NAMALWA (cell line): Measurements from ENCODE around the gene TPCN2.

Experiments used
- DNase-seq: peaks from one replicate; pipeline ENCODE4 v3.0.0-alpha.2; 2015; ENCODE audit warnings: low spot score

TPCN2 gene

GRCh38 chr11:69113646-69114340, 65.1 kb downstream of the TPCN2 start:
- no peak for DNase-seq

DNA sequence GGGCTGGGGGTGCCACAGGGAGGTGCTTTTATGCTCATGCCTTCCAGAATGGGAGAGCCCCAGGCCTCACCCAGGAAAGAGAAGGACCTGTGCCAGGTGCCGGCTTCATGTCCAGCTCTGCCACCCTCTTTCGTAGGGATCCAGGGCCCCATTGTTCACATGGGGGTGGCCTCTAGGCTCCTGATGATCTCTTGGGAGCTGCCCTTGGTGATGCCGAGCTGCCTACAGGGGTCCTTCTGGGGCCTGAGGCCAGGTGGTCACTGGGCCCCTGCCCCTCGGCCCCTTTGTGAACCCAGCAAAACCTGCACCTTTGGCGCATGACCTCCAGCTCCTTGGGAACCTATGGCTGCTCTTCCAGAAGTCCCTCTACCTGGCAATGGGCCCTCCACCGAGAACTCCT, 65.6 kb downstream of the TPCN2 start:
- no peak for DNase-seq

GRCh38 chr11:69114811-69115523, 66.2 kb downstream of the TPCN2 start:
- no peak for DNase-seq

- no peak for DNase-seq
Measured at GRCh38 chr11:69115586-69116560, 67.1 kb downstream of the TPCN2 start.

GRCh38 chr11:69116671-69117070, 67.9 kb downstream of the TPCN2 start:
- no peak for DNase-seq

- DNase-seq, result no peak
Measured at GRCh38 chr11:69119190-69119589, 70.5 kb downstream of the TPCN2 start.

DNA sequence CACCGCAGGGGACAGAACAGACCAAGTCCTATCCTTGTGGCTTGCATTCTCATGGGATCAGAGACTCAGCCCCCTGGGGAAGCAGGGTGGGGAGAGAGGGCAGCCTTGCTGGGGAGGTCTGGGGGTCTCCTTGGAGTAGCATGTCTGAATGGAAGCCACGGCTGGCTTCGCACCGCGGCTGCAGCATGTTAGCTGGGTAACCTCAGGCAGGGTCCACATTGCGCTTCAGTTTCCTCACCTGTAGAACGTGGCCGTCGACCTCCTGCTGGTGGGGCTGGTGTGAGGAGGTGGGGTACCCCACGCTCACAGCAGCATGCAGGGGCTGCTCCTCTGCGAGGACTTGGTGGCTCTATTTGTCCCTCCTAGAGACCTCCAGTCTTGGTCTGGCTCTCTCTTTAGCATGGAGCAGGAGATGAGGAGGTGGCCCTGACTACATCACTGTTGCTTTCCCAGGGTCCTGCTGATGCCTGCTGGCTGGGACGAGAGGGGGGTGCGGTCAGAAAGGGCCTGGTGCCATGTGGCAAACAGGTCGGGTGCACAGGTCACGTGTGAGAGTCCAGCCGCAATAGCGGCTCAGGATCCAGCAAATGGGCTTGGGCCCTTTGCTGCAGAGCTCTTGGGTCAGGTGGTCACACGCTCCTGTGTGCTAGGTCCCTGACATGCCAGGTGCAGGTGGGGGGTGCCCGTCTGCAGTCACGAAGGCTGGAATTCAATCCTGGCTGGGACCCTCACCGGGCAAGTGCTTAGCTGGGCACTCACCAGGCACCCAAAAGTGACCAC, 71.6 kb downstream of the TPCN2 start:
- DNase-seq, result no peak

GRCh38 chr11:69121021-69121420, 72.3 kb downstream of the TPCN2 start:
- DNase-seq, result no peak

DNA sequence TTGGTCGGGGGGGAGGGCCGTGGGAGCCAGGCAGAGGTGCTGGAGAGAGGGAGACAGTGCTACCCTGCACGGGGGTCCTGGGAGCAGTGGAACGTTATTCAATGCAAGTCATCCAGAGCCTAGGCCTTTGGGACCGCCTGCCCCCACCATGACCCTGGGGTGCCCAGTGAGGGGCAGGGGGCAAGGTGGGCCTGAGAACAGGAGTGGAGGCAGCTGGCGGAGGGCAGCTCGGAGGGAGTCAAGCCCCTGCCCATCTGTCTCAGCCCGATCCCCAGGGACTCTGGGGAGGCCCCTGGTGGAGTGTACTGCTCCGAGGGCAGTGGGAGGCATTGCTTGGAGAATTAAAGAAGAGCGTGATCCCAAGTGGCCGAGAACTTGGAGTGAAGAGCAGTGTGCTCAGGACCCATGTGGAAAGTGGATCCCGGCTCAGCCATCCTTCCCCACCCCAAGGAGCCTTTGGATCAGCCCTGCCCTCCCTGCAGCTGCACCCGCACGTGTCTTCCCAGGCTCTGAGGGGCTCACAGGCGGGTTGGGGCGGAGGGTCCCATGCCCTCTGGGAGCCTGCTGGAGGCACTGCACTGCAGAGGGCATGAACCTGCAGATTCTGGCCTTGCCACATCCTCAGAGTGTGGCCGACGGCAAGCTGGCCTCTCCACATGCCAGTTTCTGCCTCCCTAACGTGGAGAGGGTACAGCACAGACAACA, 73.0 kb downstream of the TPCN2 start:
- DNase-seq, result no peak

GRCh38 chr11:69122326-69122629, 73.5 kb downstream of the TPCN2 start:
- no peak for DNase-seq

DNA sequence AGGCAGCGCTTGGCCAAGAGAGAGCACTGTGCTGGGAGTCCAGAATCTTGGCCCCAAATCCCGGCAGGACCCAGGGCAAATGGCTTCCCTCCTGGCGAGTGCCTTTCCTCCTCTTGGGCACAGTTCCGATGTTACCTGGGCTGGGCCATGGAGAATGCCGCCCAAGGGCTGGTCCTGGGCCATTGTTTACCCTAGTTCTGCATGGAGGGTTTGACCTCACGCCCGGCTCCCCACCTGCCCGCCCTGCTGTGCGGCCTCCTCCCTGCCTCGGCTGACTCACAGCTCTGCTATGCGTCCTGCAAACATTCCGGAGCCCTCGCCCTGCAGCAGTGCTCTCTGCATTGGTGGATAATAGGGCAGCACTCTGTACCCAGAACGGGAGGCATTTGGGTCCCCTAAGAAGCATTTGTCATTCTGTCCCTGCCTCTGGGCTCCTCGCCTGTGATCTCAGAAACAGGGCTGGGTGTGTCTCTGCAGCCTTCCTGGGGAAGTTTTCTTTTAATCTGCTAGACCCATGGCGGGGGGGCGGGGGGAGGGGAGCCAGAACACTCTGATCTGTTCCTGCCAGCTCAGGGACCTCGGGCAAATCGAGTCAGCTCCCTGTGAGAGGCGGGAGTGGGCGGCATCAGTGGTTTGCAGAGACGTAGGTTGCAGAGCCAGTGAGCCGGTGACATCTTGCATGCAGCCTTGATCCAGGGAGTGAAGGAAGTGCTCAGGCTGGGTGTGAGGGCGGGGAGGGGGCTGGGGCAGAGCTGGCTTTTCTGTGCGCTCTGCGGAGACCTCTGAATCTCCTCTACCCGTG, 74.1 kb downstream of the TPCN2 start:
- no peak for DNase-seq

GRCh38 chr11:69123593-69124545, 75.1 kb downstream of the TPCN2 start:
- no peak for DNase-seq

- DNase-seq, result no peak
Measured at GRCh38 chr11:69125861-69126260, 77.1 kb downstream of the TPCN2 start.

DNA sequence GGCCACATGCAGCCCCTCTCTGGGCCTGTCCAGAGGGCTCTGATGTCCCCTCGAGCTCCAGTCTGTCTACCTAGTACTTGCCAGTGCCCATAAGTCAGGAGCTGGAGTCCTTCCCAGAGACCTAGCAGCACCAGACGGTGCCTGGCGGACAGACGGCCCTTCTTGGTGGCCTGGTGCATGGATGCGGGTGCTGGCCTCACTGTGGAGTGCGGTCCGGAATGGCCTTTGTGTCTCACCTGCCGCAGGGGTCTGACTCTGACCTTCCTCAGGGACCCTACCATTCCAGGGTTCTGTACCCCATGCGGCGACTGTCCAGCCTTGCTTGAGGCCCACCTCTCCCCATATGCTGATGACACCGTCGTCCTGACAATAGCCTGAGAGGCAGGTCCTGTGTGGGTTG, 77.6 kb downstream of the TPCN2 start:
- no peak for DNase-seq

GRCh38 chr11:69127081-69127850, 78.5 kb downstream of the TPCN2 start:
- DNase-seq, result no peak

- no peak for DNase-seq
Measured at GRCh38 chr11:69127884-69128283, 79.2 kb downstream of the TPCN2 start.

- no peak for DNase-seq
Measured at GRCh38 chr11:69129053-69129452, 80.3 kb downstream of the TPCN2 start.

DNA sequence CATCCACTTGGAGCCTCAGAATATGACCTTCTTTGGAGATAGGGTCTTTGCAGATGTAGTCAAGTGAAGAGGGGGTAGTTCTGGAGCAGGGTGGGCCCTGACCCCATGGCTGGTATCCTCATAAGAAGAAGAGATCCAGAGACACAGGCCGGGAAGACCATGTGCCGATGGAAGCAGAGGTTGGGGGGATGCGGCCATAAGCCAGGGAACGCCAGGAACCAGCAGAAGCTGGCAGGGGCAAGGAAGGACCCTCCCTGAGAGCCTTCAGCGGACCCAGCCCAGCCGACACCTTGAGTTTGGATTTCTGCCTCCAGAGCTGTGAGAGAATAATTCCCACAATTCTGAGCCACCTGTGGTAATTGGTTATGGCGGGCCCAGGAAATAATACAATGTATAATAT, 80.9 kb downstream of the TPCN2 start:
- DNase-seq, result no peak

DNA sequence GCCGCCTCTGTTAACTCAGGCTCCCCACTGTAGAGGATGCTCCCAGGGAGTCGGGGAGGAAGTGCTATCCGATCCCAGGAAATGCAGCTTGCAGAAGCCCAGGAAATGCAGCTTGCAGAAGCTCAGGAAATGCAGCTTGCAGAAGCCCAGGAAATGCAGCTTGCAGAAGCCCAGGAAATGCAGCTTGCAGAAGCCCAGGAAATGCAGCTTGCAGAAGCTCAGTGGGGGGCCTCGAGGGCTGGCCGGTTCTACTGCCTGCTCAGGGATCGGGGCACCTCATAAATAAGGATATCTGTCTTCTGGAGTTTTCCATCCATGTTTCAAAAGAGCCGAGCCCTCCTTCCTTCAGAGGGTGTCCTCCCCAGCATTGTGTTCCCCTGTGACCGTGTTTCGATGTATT, 81.9 kb downstream of the TPCN2 start:
- DNase-seq, result no peak
